Lung (tissue), 12 donors: ENCODE data around the gene NRP2. TPM values are rescaled to one million over a fixed set of nuclear protein-coding genes. Genes with fewer than 3 reads are reported as not detected.
A peak's percentile ranks its signal among the peaks of the same experiment; 100 is the strongest.

Source experiments
- ATAC-seq: fragments of 200-7000 bp; cut with Tn5 transposase; one replicate; pipeline ENCODE4 v1.9.1; 2020; ENCODE audit warnings: moderate number of reproducible peaks; ENCODE audit not compliant: insufficient read depth, low FRiP score
- DNase-seq, 3 donors: peaks; one replicate each; pipeline ENCODE4 v3.0.0-alpha.2; 2013 to 2017
- H3K27ac ChIP-seq, 2 donors: one replicate each; pipeline ENCODE4 v1.5.1; 2013; ENCODE audit warnings: mild to moderate bottlenecking in 2 of 2, moderate library complexity in 2 of 2, control low read depth in 1 of 2, inconsistent platforms in 1 of 2, low read depth in 1 of 2, low read length in 1 of 2
- H3K27me3 ChIP-seq, 3 donors: one replicate each; pipeline ENCODE4 v1.5.1; 2013; ENCODE audit warnings: low read length in 2 of 3; ENCODE audit not compliant: control insufficient read depth in 3 of 3, insufficient read depth in 3 of 3
- H3K36me3 ChIP-seq, 4 donors: one replicate each; pipeline ENCODE4 v1.5.1; 2013; ENCODE audit warnings: low read length in 4 of 4, mild to moderate bottlenecking in 1 of 4, moderate library complexity in 1 of 4; ENCODE audit not compliant: control insufficient read depth in 4 of 4, insufficient read depth in 4 of 4
- H3K4me1 ChIP-seq, 5 donors: one replicate each; pipeline ENCODE4 v1.5.1; 2013; ENCODE audit warnings: low read length in 5 of 5, mild to moderate bottlenecking in 2 of 5, moderate library complexity in 1 of 5; ENCODE audit not compliant: control insufficient read depth in 5 of 5, insufficient read depth in 5 of 5
- H3K4me3 ChIP-seq: one replicate; pipeline ENCODE4 v1.5.1; 2013; ENCODE audit warnings: mild to moderate bottlenecking, control low read depth, moderate library complexity
- H3K9ac ChIP-seq, 2 donors: one replicate each; pipeline ENCODE4 v1.5.1; 2013; ENCODE audit warnings: low read length in 2 of 2, control low read depth in 1 of 2; ENCODE audit not compliant: insufficient read depth in 1 of 2
- H3K9me3 ChIP-seq, 4 donors: one replicate each; pipeline ENCODE4 v1.5.1; 2013; ENCODE audit warnings: low read length in 3 of 4, mild to moderate bottlenecking in 1 of 4, moderate library complexity in 1 of 4; ENCODE audit not compliant: control insufficient read depth in 4 of 4, insufficient read depth in 3 of 4
- WGBS, 2 donors: extraction: QIAGEN DNeasy Blood & Tissue Kit; methylation state at CpG; one replicate each; pipeline ENCODE4 v1.1.7; 2013; 5-methylcytosine and 5-hydroxymethylcytosine counted together
- polyA plus RNA-seq, 2 donors: library from polyadenylated mRNA; stranded (reverse); fragments of 200-250 nt; gene quantifications; one replicate each; pipeline ENCODE4 v1.2.1, GENCODE V29; 2013
- total RNA-seq, 2 donors: library from RNA; depleted of rRNA in 1 of 2; stranded (reverse); fragments of >200 nt in 1 of 2; gene quantifications; one replicate each; pipeline ENCODE4 v1.2.1, GENCODE V29; 2014 to 2021
- TF ChIP-seq, protein P1 (sequence below): IDR thresholded peaks from 2 replicates; pipeline ENCODE4 v1.5.1; 2012; ENCODE audit warnings: mild to moderate bottlenecking; ENCODE audit errors: control extremely low read depth, extremely low read depth
- donor health status: control.
- donor health status: control.
- donor health status: Bipolar disorder and iron deficiency.
- donor health status: healthy.
- donor health status: DM: yes; HTN: yes; CAD: no.

Gene NRP2
- total and polyA plus RNA-seq, 4 donors = 20.4 to 125 (median 63.2) TPM

GRCh38 chr2:205730191-205730590 is 47.9 kb downstream of the NRP2 start:
- DNase-seq (peak; percentile 81 to 85 (median 83)), ATAC-seq (no peak)
- Histone ChIP-seq H3K36me3 (peaks cover 0 to 50% (median 37%) of the 10 kb centered on the region in 4 donors), H3K27ac (peak overlapping the region in 1 of 2 donors; percentile 20), H3K27me3 (no peaks in the 10 kb centered on the region), H3K9ac (peak overlapping the region in 1 of 2 donors; percentile 17), H3K9me3 (peaks cover 0 to 2% (median 0%) of the 10 kb centered on the region in 4 donors), H3K4me1 (peaks cover 0 to 42% (median 16%) of the 10 kb centered on the region in 5 donors), H3K4me3 (no peak overlapping the region)
- TF ChIP-seq, protein P1, sequence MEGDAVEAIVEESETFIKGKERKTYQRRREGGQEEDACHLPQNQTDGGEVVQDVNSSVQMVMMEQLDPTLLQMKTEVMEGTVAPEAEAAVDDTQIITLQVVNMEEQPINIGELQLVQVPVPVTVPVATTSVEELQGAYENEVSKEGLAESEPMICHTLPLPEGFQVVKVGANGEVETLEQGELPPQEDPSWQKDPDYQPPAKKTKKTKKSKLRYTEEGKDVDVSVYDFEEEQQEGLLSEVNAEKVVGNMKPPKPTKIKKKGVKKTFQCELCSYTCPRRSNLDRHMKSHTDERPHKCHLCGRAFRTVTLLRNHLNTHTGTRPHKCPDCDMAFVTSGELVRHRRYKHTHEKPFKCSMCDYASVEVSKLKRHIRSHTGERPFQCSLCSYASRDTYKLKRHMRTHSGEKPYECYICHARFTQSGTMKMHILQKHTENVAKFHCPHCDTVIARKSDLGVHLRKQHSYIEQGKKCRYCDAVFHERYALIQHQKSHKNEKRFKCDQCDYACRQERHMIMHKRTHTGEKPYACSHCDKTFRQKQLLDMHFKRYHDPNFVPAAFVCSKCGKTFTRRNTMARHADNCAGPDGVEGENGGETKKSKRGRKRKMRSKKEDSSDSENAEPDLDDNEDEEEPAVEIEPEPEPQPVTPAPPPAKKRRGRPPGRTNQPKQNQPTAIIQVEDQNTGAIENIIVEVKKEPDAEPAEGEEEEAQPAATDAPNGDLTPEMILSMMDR = no peak
- 80% methylated on average over 9 of the region's 9 CpGs for WGBS, 2 donors

- TF ChIP-seq, protein P1 = no peak
- DNase-seq (no peak), ATAC-seq (peak; percentile 2)
- H3K4me1 ChIP-seq = peaks cover 0 to 42% (median 16%) of the 10 kb centered on the region in 5 donors
- H3K9me3 ChIP-seq = peaks cover 0 to 2% (median 0%) of the 10 kb centered on the region in 4 donors
- H3K9ac ChIP-seq = peak overlapping the region in 1 of 2 donors; percentile 17
- H3K4me3 ChIP-seq = no peak overlapping the region
- peaks cover 0 to 47% (median 31%) of the 10 kb centered on the region in 4 donors for H3K36me3 ChIP-seq
- H3K27me3 ChIP-seq = no peaks in the 10 kb centered on the region
- H3K27ac ChIP-seq = peak overlapping the region in 1 of 2 donors; percentile 20
- 79 to 82% methylated on average over 9 of the region's 9 CpGs for WGBS, 2 donors
Observed at GRCh38 chr2:205730701-205731582, 48.6 kb downstream of the NRP2 start.

DNA sequence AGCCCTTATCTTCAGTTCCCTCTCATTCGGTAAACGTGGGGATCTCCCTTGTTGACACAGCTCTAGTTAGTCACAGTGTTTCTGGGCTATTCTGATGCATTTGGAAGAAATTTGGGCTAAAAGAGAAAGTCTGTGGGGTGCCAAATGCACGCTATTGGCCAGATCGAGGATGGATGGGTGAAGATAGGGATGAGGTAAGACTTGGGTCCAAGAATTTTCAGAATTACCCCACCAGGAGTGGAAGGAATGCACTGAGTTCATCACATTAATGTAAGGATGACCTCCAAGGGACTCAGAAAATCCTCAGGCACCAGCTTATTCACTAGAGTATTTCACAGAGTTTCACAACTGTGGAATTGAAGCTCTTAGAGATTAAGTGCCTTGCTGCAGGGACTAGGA is 49.3 kb downstream of the NRP2 start:
- ATAC-seq (peak; percentile 15), DNase-seq (no peak)
- H3K9ac ChIP-seq = no peak overlapping the region
- TF ChIP-seq, protein P1 = no peak
- no peak overlapping the region for H3K4me3 ChIP-seq
- WGBS, 2 donors = 67 to 81% methylated on average over 4 of the region's 4 CpGs
- H3K27ac ChIP-seq = no peak overlapping the region
- H3K4me1 ChIP-seq = peaks cover 0 to 42% (median 16%) of the 10 kb centered on the region in 5 donors
- peaks cover 0 to 40% (median 25%) of the 10 kb centered on the region in 4 donors for H3K36me3 ChIP-seq
- H3K9me3 ChIP-seq = peaks cover 0 to 2% (median 0%) of the 10 kb centered on the region in 4 donors
- no peaks in the 10 kb centered on the region for H3K27me3 ChIP-seq
